GM23338 (cell line): ENCODE measurements around the gene BMF. TPM values are rescaled to one million over a fixed set of nuclear protein-coding genes. Genes with fewer than 3 reads are reported as not detected.

Source experiments
- ATAC-seq: fragments of 200-7000 bp; cut with Tn5 transposase; 3 replicates; pipeline ENCODE4 v1.9.1; 2020
- DNase-seq: peaks from one replicate; pipeline ENCODE4 v3.0.0-alpha.2; 2015; ENCODE audit warnings: low spot score
- H2AFZ ChIP-seq: fragments of 200-600 bp; sonication (generic); 2 replicates; pipeline ENCODE4 v1.8.0; 2016; ENCODE audit warnings: antibody characterized with exemption, mild to moderate bottlenecking, moderate library complexity
- H3F3A ChIP-seq: fragments of 200-600 bp; sonication (generic); replicated peaks from 2 replicates; pipeline ENCODE4 v1.8.0; 2017; ENCODE audit warnings: antibody characterized with exemption, mixed run types, low read depth
- H3K27ac ChIP-seq: fragments of 200-600 bp; sonication (generic); 2 replicates; pipeline ENCODE4 v1.6.1; 2016; ENCODE audit warnings: low read depth
- H3K27me3 ChIP-seq: fragments of 200-600 bp; sonication (generic); 2 replicates; pipeline ENCODE4 v1.8.0; 2016; ENCODE audit warnings: mild to moderate bottlenecking, mixed run types, moderate library complexity; ENCODE audit not compliant: insufficient read depth
- H3K36me3 ChIP-seq: fragments of 200-600 bp; sonication (generic); 2 replicates; pipeline ENCODE4 v1.8.0; 2016; ENCODE audit warnings: mild to moderate bottlenecking; ENCODE audit not compliant: insufficient read depth
- H3K4me1 ChIP-seq: fragments of 200-600 bp; sonication (generic); 2 replicates; pipeline ENCODE4 v1.8.0; 2016; ENCODE audit warnings: mild to moderate bottlenecking, moderate library complexity; ENCODE audit not compliant: insufficient read depth
- H3K4me2 ChIP-seq: fragments of 200-600 bp; sonication (generic); 2 replicates; pipeline ENCODE4 v1.7.1; 2017; ENCODE audit warnings: mixed run types
- H3K4me3 ChIP-seq: fragments of 200-600 bp; sonication (generic); 2 replicates; pipeline ENCODE4 v1.6.1; 2016; ENCODE audit warnings: mixed run types
- H3K79me2 ChIP-seq: fragments of 200-600 bp; sonication (generic); replicated peaks from 2 replicates; pipeline ENCODE4 v1.8.0; 2017; ENCODE audit warnings: mild to moderate bottlenecking; ENCODE audit not compliant: insufficient read depth
- H3K9me2 ChIP-seq: fragments of 200-600 bp; sonication (generic); 2 replicates; pipeline ENCODE4 v1.8.0; 2017; ENCODE audit not compliant: insufficient read depth
- H4K20me1 ChIP-seq: fragments of 200-600 bp; sonication (generic); replicated peaks from 2 replicates; pipeline ENCODE4 v1.8.0; 2017; ENCODE audit warnings: mild to moderate bottlenecking; ENCODE audit not compliant: insufficient read depth
- H3K27ac Mint-ChIP-seq: 2 replicates; pipeline ENCODE4 v1.8.0; 2020; ENCODE audit warnings: inconsistent platforms, mild to moderate bottlenecking, moderate library complexity, mixed read lengths
- H3K27me3 Mint-ChIP-seq: 3 replicates; pipeline ENCODE4 v1.8.0; 2022; ENCODE audit warnings: low read depth, mild to moderate bottlenecking, moderate library complexity, mixed read lengths, inconsistent platforms; ENCODE audit not compliant: insufficient read depth, poor library complexity
- H3K36me3 Mint-ChIP-seq: 3 replicates; pipeline ENCODE4 v1.8.0; 2021; ENCODE audit warnings: low read depth, mild to moderate bottlenecking, inconsistent platforms, moderate library complexity, mixed read lengths
- H3K4me1 Mint-ChIP-seq: 3 replicates; pipeline ENCODE4 v1.8.0; 2020; ENCODE audit warnings: mild to moderate bottlenecking, inconsistent platforms, mixed read lengths
- H3K4me3 Mint-ChIP-seq: 3 replicates; pipeline ENCODE4 v1.8.0; 2021; ENCODE audit warnings: moderate library complexity, mild to moderate bottlenecking, inconsistent platforms, mixed read lengths
- H3K9me3 Mint-ChIP-seq: 3 replicates; pipeline ENCODE4 v1.8.0; 2020; ENCODE audit warnings: moderate library complexity, mild to moderate bottlenecking, inconsistent platforms, mixed read lengths
- JUNB ChIP-seq: IDR thresholded peaks from one replicate; pipeline ENCODE4 v1.6.1; 2016; ENCODE audit warnings: antibody characterized with exemption; ENCODE audit not compliant: unreplicated experiment
- ZNF114 ChIP-seq: fragments of 250-450 bp; sonication (Bioruptor Pico); IDR thresholded peaks from 2 replicates; pipeline ENCODE4 v1.5.0; 2020; ENCODE audit warnings: mild to moderate bottlenecking, moderate library complexity
- polyA plus RNA-seq: library from polyadenylated mRNA; unstranded; fragments of >200 nt; fragmentation: Nextera tagmentation; extraction: Ambion mirVana; gene quantifications from 2 replicates; pipeline ENCODE4 v1.2.1, GENCODE V29; 2016
- total RNA-seq: library from RNA; depleted of rRNA; stranded (reverse); fragments of >200 nt; shearing (Covaris generic); gene quantifications from 2 replicates; pipeline ENCODE4 v1.2.3, GENCODE V29; 2014
- TF ChIP-seq, protein P1 (sequence below), 2 experiments: fragments of 200-600 bp in 1 of 2; sonication (generic) in 1 of 2; conservative IDR thresholded peaks; 2 replicates each; pipeline versions ENCODE4 v1.5.1 to v1.6.1; 2016 to 2017; ENCODE audit warnings: antibody characterized with exemption in 2 of 2, low read depth in 2 of 2, mild to moderate bottlenecking in 2 of 2, moderate library complexity in 1 of 2
- TF ChIP-seq, protein P2 (sequence below): IDR thresholded peaks from one replicate; pipeline ENCODE4 v1.6.1; 2018; ENCODE audit warnings: antibody characterized with exemption; ENCODE audit not compliant: unreplicated experiment

Gene BMF
- total and polyA plus RNA-seq, 2 experiments from 2014 or later: 2.0 to 20.3 TPM

DNA sequence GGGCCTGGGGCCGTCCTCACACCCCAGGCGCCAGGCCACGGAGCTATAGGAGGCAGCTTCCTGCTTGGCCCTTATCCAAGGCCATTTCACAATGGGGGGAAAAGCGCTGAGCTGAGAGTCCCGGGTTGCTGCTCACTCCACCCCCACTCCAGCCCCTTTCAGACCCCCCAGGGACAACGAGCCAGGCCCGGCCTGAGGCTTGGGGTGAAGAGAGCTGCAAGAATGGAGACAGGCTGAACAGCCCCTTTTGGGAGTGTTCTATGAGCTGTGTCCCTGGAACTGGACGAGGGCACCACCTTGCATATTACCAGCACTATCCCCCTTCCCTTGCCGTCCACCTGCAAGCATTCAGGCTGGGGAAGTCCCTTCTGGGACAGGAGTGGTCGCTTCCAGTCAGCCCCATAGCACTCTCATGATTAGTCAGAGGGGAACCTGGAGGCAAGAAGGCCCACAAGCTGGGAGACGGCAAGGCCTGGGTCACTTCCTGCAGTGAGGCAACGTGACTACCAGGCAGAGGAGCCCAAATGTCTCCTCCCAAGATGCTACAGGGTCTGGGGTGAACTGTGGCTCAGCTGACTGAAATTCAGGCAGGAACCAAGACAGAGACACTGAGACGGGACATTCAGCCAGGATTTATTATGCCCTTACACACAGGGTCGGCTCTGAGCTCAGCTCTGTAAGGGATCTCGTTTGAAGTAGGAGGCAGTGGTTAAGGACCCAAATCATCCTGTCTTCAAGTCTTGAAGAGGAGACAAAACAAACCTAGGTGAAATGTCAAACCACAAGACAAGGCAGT lies 61.1 kb downstream of the BMF start:
- no peak overlapping the region for H3K4me3 ChIP-seq
- no peaks in the 10 kb centered on the region for H3K27me3 ChIP-seq
- Mint-ChIP-seq H3K4me1 (peaks cover 46% of the 10 kb centered on the region), H3K9me3 (no peaks in the 10 kb centered on the region; the same call in 2 of the 3 replicates), H3K27ac (no peak overlapping the region), H3K27me3 (peaks cover 12% of the 10 kb centered on the region), H3K4me3 (no peak overlapping the region), H3K36me3 (no peaks in the 10 kb centered on the region; the same call in 2 of the 3 replicates)
- H3K36me3 ChIP-seq: no peaks in the 10 kb centered on the region
- ATAC-seq: no peak
- TF ChIP-seq ZNF114 (CRISPR knock-in tag): no peak
- TF ChIP-seq, protein P1, sequence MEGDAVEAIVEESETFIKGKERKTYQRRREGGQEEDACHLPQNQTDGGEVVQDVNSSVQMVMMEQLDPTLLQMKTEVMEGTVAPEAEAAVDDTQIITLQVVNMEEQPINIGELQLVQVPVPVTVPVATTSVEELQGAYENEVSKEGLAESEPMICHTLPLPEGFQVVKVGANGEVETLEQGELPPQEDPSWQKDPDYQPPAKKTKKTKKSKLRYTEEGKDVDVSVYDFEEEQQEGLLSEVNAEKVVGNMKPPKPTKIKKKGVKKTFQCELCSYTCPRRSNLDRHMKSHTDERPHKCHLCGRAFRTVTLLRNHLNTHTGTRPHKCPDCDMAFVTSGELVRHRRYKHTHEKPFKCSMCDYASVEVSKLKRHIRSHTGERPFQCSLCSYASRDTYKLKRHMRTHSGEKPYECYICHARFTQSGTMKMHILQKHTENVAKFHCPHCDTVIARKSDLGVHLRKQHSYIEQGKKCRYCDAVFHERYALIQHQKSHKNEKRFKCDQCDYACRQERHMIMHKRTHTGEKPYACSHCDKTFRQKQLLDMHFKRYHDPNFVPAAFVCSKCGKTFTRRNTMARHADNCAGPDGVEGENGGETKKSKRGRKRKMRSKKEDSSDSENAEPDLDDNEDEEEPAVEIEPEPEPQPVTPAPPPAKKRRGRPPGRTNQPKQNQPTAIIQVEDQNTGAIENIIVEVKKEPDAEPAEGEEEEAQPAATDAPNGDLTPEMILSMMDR (conservative IDR thresholded peaks at IDR 0.05; ENCODE audit: low read depth in 2 of 2): no peak
- TF ChIP-seq, protein P2, sequence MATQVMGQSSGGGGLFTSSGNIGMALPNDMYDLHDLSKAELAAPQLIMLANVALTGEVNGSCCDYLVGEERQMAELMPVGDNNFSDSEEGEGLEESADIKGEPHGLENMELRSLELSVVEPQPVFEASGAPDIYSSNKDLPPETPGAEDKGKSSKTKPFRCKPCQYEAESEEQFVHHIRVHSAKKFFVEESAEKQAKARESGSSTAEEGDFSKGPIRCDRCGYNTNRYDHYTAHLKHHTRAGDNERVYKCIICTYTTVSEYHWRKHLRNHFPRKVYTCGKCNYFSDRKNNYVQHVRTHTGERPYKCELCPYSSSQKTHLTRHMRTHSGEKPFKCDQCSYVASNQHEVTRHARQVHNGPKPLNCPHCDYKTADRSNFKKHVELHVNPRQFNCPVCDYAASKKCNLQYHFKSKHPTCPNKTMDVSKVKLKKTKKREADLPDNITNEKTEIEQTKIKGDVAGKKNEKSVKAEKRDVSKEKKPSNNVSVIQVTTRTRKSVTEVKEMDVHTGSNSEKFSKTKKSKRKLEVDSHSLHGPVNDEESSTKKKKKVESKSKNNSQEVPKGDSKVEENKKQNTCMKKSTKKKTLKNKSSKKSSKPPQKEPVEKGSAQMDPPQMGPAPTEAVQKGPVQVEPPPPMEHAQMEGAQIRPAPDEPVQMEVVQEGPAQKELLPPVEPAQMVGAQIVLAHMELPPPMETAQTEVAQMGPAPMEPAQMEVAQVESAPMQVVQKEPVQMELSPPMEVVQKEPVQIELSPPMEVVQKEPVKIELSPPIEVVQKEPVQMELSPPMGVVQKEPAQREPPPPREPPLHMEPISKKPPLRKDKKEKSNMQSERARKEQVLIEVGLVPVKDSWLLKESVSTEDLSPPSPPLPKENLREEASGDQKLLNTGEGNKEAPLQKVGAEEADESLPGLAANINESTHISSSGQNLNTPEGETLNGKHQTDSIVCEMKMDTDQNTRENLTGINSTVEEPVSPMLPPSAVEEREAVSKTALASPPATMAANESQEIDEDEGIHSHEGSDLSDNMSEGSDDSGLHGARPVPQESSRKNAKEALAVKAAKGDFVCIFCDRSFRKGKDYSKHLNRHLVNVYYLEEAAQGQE: no peak
- no peak for DNase-seq
- no peak overlapping the region for H3K27ac ChIP-seq
- H4K20me1 ChIP-seq: no peaks in the 10 kb centered on the region
- H3K9me2 ChIP-seq: no peaks in the 10 kb centered on the region
- H3F3A ChIP-seq: 0 out of 2 replicates have a peak, but pooled peaks cover 6% of the 10 kb centered on the region
- H2AFZ ChIP-seq: no peak overlapping the region
- peaks cover 13% of the 10 kb centered on the region for H3K4me1 ChIP-seq
- no peaks in the 10 kb centered on the region for H3K79me2 ChIP-seq
- H3K4me2 ChIP-seq: no peak overlapping the region

DNA sequence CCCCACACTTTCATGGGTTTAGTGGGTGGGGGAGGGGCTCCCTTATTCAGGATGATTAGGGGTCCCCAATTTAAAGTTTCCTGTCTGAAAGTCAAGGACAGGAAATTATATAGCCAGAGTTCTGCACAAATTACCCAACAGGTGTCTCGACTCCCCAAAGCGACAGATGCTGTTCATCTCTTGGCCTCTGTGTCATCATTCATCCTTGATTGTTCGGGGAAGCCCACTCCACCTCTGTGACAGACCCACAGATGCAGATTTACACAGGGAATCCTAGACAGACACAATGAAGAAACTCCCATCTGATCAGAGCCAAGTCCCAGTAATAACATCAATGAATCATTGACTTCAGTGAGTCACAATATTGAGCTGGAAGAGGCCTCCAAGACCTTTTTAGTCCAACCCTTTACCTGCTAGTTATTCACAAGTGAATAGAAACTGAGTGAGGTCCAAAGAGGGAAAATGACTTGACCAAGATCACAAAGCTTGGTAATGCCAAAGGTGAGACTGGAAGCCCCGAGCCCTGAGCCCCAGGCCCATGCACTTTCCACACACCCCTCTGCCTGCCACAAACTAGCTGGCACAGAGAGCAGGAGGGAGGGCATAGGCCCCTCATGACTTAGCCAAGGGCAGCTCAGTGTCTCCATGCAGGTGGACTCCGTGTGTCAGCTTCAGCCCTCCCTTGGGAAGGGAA lies 61.8 kb downstream of the BMF start:
- Histone ChIP-seq H3K79me2 (no peaks in the 10 kb centered on the region), H3K4me2 (no peak overlapping the region), H2AFZ (no peak overlapping the region), H3K9me2 (no peaks in the 10 kb centered on the region), H3K4me1 (peaks cover 13% of the 10 kb centered on the region), H3K27me3 (no peaks in the 10 kb centered on the region), H3K36me3 (no peaks in the 10 kb centered on the region), H3K4me3 (no peak overlapping the region), H3K27ac (no peak overlapping the region), H4K20me1 (no peaks in the 10 kb centered on the region), H3F3A (0 out of 2 replicates have a peak, but pooled peaks cover 6% of the 10 kb centered on the region)
- TF ChIP-seq JUNB (no peak), ZNF114 (CRISPR knock-in tag) (no peak)
- H3K36me3 Mint-ChIP-seq: no peaks in the 10 kb centered on the region; the same call in 2 of the 3 replicates
- no peak for DNase-seq
- H3K27me3 Mint-ChIP-seq: peaks cover 12% of the 10 kb centered on the region
- no peak overlapping the region for H3K4me3 Mint-ChIP-seq
- H3K9me3 Mint-ChIP-seq: no peaks in the 10 kb centered on the region; the same call in 2 of the 3 replicates
- H3K27ac Mint-ChIP-seq: no peak overlapping the region
- no peak for ATAC-seq
- peaks cover 42% of the 10 kb centered on the region for H3K4me1 Mint-ChIP-seq
